Stimulated activated CD4-positive, alpha-beta T cell treated with anti-CD3 and anti-CD28 coated beads, Interleukin-4, amount 100 ng/mL, for 1 hour (primary cell): ENCODE results near the gene GRM5.
"Not testable (repeated sequence)": the region's sequence is repeated elsewhere in the genome, so short reads cannot be mapped to it uniquely, and the experiment has no call there.

Experiments used
- DNase-seq: peaks from one replicate; pipeline ENCODE4 v3.0.0-alpha.2; 2020

Gene GRM5

GRCh38 chr11:89065651-89066201 is at the start of gene GRM5:
TSS of gene GRM5 (minus strand) at chr11:89065982. CDS start at chr11:89047872, 18,110 bp downstream.
- DNase-seq: not testable (repeated sequence)

- DNase-seq: not testable (repeated sequence)
Observed at GRCh38 chr11:89097956-89098355, 32.2 kb upstream of the GRM5 start.

- DNase-seq: not testable (repeated sequence)
Observed at GRCh38 chr11:89093806-89094205, 28.0 kb upstream of the GRM5 start.

DNA sequence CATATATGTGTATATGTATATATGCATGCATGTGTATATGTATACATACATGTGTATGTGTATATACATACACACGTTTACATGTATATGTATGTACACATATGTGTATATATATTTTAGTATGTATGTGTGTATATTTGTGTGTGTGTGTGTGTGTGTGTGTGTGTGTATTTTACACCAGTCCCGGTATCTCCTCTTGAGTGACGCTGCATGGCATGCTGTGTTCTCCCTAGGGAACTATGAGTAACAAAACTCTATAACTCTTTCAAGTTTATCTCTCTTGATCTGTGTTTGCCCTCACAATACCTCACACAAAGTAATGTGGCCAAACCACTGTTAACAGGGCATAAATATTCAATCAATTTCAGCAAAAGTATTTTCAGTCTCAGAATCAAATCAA is 19.2 kb upstream of the GRM5 start:
- not testable (repeated sequence) for DNase-seq

DNA sequence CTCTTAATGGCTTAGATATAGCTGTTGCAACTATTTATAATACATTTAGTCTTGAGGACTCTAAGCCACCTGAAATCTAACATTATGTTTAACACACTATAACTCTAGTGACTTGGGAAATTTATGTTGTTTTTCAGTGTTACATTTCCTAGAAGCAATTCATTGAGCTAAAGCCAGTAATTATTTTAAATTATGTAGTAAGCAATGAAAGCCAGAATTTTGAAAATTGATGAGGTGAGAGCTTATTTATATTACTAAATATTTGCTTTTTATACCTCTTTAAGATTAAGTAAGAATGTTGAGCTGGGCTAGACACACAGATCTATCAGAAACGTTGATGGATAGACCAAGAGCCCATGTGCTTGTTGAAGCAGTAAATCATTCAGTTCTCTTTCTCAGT is 5.1 kb upstream of the GRM5 start:
- DNase-seq: not testable (repeated sequence)

DNA sequence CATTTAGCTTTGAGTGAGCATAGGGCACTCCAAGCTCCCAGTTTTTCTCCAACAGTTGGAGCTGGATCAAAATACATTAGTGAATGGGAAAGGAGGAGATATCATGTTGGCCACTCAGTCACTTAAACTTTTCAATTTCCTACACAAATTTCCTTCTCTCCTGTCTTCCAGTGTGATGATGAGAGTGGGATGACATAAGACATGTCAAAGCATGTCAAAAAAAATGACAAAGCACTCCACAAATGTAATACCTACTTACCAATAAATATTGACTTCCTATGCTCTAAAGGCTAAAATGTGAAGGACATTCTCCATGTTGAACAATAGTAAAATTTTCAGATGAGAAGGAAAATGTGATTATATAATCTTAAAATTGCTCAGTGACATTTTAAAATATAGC is 1.5 kb upstream of the GRM5 start:
- no peak for DNase-seq

DNA sequence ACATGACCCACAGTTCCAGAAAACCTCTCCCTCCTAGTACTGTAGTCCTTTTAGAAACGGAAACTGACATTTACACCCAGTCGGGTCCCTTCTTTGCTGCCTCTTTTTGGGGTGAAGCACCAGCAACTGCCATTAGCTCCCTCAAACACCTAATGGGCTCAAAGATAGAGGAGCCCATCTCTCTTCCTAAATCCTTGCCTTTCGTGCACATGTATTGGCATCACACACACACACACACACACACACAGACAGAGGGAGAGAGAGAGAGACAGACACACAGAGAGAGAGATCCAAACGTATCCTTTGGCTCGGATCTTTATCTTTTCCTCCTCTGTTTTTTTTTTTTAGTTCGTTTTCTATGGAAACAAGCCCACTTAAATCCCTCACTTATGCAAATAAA is 716 bp downstream of the GRM5 start:
- no peak for DNase-seq

DNA sequence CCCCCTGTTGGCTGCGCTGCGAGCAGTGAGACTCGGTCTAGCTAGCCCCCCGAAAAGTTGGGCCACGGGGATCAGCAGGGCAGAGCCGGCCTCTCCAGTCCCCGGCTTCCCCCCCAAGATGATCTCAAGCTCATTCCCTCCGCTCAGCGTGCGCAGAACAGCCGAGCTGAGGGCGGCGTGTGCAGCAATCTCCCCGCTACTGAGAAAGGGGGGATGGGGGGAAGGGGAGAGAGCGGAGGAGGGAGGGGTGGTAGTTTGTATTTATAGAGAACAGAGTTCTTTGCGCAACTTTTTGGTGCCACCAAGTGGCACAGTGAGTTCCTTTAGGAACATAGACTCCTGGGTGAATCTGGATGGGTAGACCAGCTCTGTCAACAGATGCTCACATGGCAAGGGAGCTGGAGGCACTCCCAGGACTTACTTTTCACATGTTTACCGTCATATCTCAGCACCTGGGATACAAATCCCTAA is 2.3 kb downstream of the GRM5 start:
- not testable (repeated sequence) for DNase-seq

DNA sequence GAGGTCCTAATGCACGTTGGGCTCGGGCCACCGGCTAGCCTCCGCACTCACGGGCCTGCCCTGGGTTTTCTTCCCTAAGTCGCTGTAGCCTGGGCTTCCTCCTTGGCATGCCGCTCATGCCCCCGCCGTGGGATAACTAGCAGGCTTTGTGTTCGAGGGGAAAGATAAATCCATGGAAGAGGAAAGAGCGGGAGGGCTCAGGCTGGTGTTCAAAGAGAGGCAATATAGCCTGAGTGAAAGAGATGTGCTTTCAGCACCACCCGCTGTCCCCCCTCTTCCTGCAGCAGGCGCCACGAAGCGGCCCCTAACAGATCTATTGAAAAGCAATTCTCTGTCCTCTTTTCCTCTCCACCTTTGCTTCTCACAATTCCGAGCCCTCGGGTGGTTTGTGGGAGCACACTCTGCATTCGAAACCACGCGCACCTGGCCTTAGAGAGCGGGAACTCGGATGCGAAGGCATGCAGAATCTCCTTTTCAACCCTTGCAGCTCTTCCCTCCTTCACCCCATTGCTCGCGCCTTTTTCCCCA is 2.9 kb downstream of the GRM5 start:
- DNase-seq: not testable (repeated sequence)

DNA sequence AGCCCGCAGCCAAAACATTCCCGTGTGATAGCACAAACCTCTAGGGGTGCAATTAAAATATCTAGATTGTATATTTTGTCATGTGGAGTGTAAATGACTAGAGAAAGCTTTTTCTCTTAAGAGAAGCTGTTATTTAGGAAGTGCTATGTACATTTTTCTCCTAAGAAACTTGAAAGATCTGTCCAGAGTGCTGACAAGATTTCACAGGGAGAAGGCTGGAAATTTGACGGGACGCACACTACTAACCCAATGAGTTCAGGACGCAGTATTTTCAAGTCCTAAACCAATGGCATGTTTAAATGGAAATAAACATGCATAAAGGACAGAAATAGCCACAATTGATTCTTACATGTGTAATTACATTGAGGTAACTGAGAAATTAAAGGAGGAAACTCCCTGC is 3.9 kb downstream of the GRM5 start:
- DNase-seq: not testable (repeated sequence)

DNA sequence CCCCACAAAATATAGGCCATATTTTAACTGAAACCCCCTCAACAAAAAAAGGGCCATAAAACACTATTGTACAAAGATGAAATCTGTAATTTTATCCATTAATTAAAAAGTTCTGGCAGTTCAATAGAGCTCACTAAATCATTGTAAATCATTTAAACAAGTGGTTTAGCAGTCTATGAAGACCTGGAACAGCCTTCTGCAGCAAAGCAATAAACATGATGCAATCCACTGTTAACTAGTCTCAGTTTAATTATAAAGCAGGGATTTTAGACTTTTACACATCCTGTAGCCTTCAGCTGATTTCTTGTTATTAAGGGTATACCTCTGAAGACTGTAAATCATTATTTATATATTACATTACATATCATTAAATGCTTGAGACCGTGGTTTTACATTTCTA is 8.4 kb downstream of the GRM5 start:
- DNase-seq: not testable (repeated sequence)

DNA sequence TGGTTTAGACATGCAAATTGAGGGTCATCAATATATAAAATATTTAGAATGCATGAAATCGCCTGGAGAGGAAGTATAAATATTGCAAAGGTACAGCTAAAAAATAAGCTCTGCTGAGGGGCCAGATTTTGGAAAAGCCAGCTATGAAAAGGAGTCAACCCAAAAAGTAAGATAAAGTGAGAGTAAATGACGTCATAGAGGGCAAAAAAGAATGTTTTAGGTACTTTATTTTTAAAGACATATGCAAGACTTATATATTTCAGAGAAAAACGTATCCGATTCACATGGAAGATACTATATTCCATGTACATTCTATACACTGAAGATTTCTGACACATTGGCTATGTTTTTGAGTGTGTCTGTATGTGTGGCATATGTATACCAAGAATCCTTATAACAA is 13.6 kb downstream of the GRM5 start:
- no peak for DNase-seq

DNA sequence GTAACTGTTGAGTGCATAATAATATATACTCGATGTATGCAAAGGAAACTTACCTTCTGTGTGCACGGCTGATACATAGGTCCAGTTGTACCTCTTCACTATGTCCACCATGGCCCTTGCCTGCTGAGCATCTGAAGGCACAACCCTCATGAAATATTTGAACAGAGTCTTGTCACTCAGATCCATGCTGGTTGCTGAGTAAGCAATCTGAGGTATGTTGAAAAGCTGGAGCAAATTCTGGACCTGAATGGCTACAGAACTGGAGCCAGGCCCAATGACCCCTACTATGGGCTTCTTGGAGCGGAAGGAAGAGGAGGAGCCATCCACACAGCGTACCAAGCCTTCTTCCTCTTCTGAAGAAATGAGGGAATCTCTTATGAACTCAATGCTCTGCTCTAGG is 18.6 kb downstream of the GRM5 start:
- DNase-seq: not testable (repeated sequence)

DNA sequence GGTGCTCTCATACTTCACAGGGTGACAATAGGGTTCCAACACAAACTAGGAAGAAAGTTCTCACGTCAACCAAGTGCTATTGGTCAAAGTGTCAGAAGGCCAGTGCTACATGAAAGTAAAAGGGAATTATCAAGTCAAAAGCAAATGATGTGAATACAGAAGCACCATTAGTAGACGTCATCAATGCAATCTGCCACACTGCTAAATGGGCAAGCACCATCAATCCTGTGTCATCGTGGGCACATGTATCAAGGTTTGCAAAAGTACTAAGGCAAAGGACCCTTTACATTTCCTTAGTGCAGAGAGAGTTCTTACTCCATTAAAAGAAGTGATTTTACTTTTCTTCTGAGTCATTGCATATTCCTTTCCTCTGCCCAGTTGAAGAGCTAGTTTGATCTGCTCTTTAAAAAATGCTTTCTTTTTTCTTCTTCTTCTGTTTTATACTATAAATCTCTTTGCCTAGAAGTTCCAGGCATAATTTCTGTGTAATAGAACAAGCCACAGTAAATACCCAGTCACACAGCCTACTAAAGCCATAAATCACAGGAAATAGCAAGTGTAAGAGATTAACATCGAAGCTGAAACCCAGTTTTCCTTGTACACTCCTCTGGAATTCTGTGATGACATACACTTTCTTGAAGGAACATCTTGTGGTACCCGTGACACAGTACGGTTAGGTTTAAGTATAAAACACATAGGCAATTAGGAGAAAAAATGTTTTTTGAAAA is 21.8 kb downstream of the GRM5 start:
- not testable (repeated sequence) for DNase-seq

GRCh38 chr11:89029671-89030070 is 36.1 kb downstream of the GRM5 start:
- DNase-seq: not testable (repeated sequence)

- DNase-seq: no peak
Observed at GRCh38 chr11:89021339-89021738, 44.4 kb downstream of the GRM5 start.

GRCh38 chr11:89019827-89020547 is 45.8 kb downstream of the GRM5 start:
- DNase-seq: not testable (repeated sequence)

DNA sequence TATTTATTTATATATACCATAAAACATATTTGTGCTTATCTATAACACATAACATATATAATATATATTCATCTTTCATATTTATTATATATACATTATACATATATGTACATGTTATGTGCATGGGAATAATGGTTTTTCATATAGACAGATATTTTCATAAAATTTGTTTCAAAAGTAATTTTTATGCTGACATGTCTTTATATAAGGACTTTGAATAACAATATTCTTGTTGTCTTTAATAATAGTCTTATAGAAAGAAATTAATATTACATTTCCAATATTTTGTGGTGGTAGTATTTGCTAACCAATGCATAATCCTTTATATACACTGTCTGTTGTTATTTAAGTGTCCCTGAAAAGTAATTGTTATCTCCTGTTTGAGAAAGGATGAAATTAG is 49.6 kb downstream of the GRM5 start:
- no peak for DNase-seq

- DNase-seq: no peak
Observed at GRCh38 chr11:89015614-89016013, 50.2 kb downstream of the GRM5 start.

GRCh38 chr11:89000852-89001251 is 64.9 kb downstream of the GRM5 start:
- not testable (repeated sequence) for DNase-seq

DNA sequence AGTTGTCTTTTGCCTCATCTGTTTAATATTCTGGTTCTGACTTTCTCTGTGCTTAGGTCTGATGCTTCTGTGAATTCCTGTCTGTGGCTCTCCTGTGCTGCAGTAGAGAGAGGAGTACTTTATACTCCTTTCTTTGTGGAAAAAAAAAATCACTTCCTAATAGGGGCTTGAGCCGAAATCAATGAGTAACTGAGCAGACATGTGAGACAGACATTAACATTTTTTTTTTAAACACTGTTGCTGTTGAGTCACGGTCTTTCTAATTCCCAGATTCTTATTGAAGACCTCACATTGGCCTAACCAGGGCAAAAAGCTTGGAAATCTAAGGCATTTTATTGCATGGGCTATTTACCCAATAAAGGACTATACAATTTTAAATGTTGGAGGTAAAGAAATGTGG is 86.1 kb downstream of the GRM5 start:
- DNase-seq: no peak

DNA sequence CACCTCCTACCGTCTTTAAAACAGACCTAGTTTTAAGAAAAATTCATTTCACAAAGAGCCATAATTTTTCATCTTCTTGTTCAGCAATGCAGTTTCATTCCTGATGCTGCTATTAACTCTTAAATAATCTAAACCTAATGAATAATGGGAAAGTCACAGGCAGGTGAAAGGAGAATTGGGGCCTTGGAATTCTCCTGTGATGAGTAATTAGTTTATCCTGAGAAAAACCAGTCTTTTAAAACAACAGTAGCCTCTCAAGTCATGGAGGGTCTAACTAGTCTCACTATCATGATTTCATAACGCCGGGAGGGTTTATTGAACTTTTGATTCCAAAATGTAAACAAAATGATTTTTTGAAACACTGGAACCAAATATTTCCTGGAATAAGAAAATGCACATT is 86.8 kb downstream of the GRM5 start:
- DNase-seq: not testable (repeated sequence)

DNA sequence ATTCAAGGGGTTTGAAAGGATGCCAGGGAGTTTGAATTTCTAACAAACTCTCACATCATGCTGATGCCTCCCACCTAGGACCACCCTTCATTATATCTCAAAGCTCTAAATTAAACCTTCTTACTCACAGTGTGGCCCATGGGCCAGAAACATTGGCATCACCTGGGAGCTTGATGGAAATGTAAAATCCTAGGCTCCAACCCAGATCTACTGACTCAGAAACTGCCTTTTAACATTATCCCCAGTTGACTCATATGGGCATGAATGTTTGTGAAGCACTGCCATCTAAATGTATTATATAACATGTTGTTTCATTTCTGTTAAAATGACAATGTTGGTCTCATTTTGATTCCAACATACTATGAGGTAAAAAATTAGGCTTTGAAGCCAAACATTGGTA is 90.3 kb downstream of the GRM5 start:
- DNase-seq: not testable (repeated sequence)

DNA sequence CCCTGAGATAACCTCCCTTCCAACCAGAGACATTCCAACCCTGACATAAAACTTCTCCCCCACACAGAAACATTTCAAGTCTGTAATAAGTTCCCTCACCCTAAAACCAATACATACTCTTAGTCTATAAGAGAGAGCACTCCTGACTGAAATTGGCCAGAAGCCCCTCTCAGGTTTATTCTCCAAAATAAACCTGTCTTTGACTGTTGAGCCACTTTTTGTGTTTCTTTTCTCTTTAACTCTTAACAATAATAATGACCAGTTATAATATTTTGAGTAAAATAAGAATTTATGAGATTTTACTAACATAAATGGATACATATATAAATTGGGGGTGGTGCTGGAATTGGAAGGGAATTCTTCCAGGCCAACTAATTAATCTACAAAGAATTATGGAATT is 93.6 kb downstream of the GRM5 start:
- no peak for DNase-seq
